LNCaP clone FGC (cell line): ENCODE results near the gene SIRPG.
A peak's percentile ranks its signal among the peaks of the same experiment; 100 is the strongest.
"Not testable (repeated sequence)": the region's sequence is repeated elsewhere in the genome, so short reads cannot be mapped to it uniquely, and the experiment has no call there.

Experiments
- DNase-seq: peaks from one replicate; pipeline ENCODE4 v3.0.0-alpha.2; 2011; ENCODE audit warnings: low read depth
- H3K4me3 ChIP-seq: 2 replicates; pipeline ENCODE4 v1.5.1; 2011; ENCODE audit warnings: mild to moderate bottlenecking, low read depth, low read length, control low read depth
- TF ChIP-seq, protein P1 (sequence below): IDR thresholded peaks from 2 replicates; pipeline ENCODE4 v1.5.1; 2012; ENCODE audit warnings: mild to moderate bottlenecking; ENCODE audit not compliant: control insufficient read depth, insufficient read depth; ENCODE audit errors: extremely low read depth

Gene SIRPG

GRCh38 chr20:1657556-1658334 is at the start of gene SIRPG:
TSS of gene SIRPG (minus strand) at chr20:1657779. CDS start at chr20:1657714, 65 bp downstream.
- TF ChIP-seq, protein P1, sequence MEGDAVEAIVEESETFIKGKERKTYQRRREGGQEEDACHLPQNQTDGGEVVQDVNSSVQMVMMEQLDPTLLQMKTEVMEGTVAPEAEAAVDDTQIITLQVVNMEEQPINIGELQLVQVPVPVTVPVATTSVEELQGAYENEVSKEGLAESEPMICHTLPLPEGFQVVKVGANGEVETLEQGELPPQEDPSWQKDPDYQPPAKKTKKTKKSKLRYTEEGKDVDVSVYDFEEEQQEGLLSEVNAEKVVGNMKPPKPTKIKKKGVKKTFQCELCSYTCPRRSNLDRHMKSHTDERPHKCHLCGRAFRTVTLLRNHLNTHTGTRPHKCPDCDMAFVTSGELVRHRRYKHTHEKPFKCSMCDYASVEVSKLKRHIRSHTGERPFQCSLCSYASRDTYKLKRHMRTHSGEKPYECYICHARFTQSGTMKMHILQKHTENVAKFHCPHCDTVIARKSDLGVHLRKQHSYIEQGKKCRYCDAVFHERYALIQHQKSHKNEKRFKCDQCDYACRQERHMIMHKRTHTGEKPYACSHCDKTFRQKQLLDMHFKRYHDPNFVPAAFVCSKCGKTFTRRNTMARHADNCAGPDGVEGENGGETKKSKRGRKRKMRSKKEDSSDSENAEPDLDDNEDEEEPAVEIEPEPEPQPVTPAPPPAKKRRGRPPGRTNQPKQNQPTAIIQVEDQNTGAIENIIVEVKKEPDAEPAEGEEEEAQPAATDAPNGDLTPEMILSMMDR, result no peak
- no peak for DNase-seq
- H3K4me3 ChIP-seq, result no peak within 1 kb of the TSS

- DNase-seq, H3K4me3 ChIP-seq: not testable (repeated sequence)
Observed at GRCh38 chr20:1706887-1707286, 49.3 kb upstream of the SIRPG start.

DNA sequence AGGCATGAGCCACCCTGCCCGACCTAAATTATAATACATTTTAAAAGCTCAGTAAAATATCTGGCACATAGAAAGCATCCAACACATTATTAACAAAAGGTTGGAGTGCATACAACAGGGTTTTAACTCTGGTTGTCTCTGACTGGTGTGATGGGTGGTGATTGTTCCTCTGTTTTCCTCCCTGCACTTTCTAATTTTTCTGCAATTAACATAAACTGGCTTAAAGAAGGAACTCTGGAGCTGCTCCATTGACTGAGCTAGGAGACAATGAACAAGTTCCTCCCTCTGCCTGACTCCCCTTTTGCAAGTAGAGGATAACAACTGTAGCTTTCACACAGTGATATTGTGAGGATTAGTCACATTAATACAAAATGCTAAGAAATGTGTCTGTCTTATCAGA is 48.5 kb upstream of the SIRPG start:
- TF ChIP-seq, protein P1, result no peak
- no peak for DNase-seq
- no peak overlapping the region for H3K4me3 ChIP-seq

DNA sequence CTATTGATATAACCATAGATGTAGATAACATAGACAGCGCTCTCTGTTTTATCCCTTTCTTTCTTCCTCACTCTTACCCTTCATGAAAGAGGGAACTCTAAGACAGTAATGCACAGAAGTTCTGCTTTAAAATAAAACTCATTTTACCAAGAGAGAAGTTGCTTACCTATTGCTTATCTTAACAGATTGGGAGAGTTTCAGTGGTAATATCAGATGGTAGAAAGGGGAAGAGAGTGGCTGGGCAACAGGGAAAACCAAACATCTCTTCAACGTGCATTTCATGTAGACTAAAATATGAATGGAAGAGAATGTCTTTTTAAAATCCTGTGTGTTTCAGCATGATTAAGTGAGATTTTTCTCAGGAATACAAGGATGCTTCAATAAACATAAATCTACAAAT is 45.3 kb upstream of the SIRPG start:
- no peak for DNase-seq
- TF ChIP-seq, protein P1, result no peak
- H3K4me3 ChIP-seq, result no peak overlapping the region

DNA sequence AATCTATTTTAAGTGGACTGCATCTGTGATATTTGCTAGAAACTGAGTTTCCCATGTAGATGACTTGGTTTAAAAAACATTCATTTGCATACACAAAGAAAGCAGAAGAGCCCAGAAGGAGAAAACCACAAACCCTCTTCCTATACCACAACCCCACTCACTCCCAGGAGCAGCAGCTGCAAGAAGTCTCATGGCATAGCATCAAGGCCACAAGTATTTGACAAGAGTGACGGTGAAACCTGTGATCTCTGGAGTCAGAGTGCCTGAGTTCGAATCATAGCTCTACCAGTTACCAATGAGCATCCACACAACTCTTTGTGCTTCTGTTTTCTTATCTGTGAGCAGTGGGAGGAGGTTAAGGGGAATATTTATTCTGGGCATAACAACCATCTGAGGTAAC is 44.7 kb upstream of the SIRPG start:
- no peak overlapping the region for H3K4me3 ChIP-seq
- DNase-seq, result no peak
- TF ChIP-seq, protein P1, result no peak

- DNase-seq, result peak; percentile 21
- no peak overlapping the region for H3K4me3 ChIP-seq
- TF ChIP-seq, protein P1, result no peak
Observed at GRCh38 chr20:1700990-1701389, 43.4 kb upstream of the SIRPG start.

DNA sequence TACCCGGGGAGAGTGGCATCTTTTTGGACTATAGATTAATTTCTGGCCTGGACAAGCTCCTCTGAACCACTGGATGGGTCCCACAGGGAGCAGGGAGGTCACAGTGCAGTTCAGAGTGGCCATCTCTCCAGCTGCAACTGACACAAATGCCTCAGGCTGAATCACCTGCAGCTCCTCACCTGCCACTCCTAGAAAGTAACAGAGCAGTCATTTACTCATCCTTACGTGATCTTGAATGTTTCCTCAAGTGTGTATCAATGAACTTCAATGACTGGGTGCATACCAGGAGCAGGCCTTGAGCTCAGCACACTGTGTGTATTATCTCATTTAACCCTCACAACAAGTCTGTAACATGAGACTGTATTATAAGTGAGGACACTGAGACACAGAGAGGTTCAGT is 40.0 kb upstream of the SIRPG start:
- TF ChIP-seq, protein P1, result no peak
- no peak overlapping the region for H3K4me3 ChIP-seq
- DNase-seq, result no peak
